HepG2 (cell line): ENCODE results near the gene NUDT7. TPM values are rescaled to one million over a fixed set of nuclear protein-coding genes. Genes with fewer than 3 reads are reported as not detected.

Experiments used
- ATAC-seq: fragments of 200-7000 bp; cut with Tn5 transposase; 3 replicates; pipeline ENCODE4 v1.9.1; 2020; ENCODE audit warnings: mild to moderate bottlenecking, moderate library complexity
- BruUV-seq: library from RNA; stranded (reverse); fragments of 400-500 nt; replicated peaks from 2 replicates; lab custom pipeline; 2021; lab: Mats Ljungman, UMichigan
- CTCF ChIA-PET: fragments of 300-600 bp; formaldehyde crosslinking; extraction: SDS; loops from one replicate; lab custom pipeline; 2021; ENCODE audit warnings: low total read pairs, inconsistent platforms, low intra/inter-chr PET ratio; lab: Yijun Ruan, JAX
- POLR2A ChIA-PET: fragments of 350-600 bp; sonication (Branson Sonifier 250); formaldehyde crosslinking; loops from one replicate; lab custom pipeline; 2020; ENCODE audit warnings: antibody characterized with exemption, inconsistent platforms; lab: Yijun Ruan, JAX
- DNase-seq: peaks from one replicate; pipeline ENCODE4 v3.0.0-alpha.2; 2015; ENCODE audit warnings: low spot score
- FAIRE-seq: peaks from 3 replicates; lab custom pipeline; 2011; peaks lifted over from hg19 to GRCh38; lab: Jason Lieb, UNC
- H2AFZ ChIP-seq: one replicate; pipeline ENCODE4 v1.6.1; 2011; ENCODE audit warnings: low read length, inconsistent platforms
- H3K27ac ChIP-seq: fragments of 300-600 bp; 3 replicates; pipeline ENCODE4 v1.8.0; 2011; ENCODE audit warnings: mixed run types, mild to moderate bottlenecking, mixed read lengths, low read length, inconsistent platforms; ENCODE audit not compliant: insufficient read depth; ENCODE audit errors: extremely low read length
- H3K27me3 ChIP-seq, 2 experiments: fragments of 200-600 bp in 1 of 2; 2 replicates in 1 of 2; 3 replicates in 1 of 2; pipeline versions ENCODE4 v1.6.0 to v1.8.0; 2011; ENCODE audit warnings: low read length in 2 of 2, mild to moderate bottlenecking in 2 of 2, moderate library complexity in 2 of 2, inconsistent platforms in 1 of 2; ENCODE audit not compliant: insufficient read depth in 2 of 2, control insufficient read depth in 1 of 2
- H3K36me3 ChIP-seq, 2 experiments: fragments of 200-600 bp in 1 of 2; replicated peaks in 1 of 2; 2 replicates in 1 of 2; 3 replicates in 1 of 2; pipeline versions ENCODE4 v1.5.1 to v1.8.0; 2011; ENCODE audit warnings: low read length in 2 of 2, inconsistent platforms in 1 of 2; ENCODE audit not compliant: insufficient read depth in 2 of 2, control insufficient read depth in 1 of 2
- H3K4me1 ChIP-seq: 2 replicates; pipeline ENCODE4 v1.5.1; 2012; ENCODE audit warnings: low read length, inconsistent platforms; ENCODE audit not compliant: insufficient read depth
- H3K4me2 ChIP-seq: 2 replicates; pipeline ENCODE4 v1.6.0; 2011; ENCODE audit warnings: low read depth, low read length, inconsistent platforms
- H3K4me3 ChIP-seq, 3 experiments: fragments of 200-600 bp in 1 of 3; sonication (generic), shearing (Covaris generic) in 1 of 3; replicated peaks in 1 of 3; 2 replicates each; pipeline ENCODE4 v1.5.1; 2011 to 2016; ENCODE audit warnings: low read length in 3 of 3, inconsistent platforms in 2 of 3, low read depth in 2 of 3, mild to moderate bottlenecking in 2 of 3, control low read depth in 1 of 3, mixed read lengths in 1 of 3; ENCODE audit not compliant: insufficient read depth in 1 of 3
- H3K79me2 ChIP-seq: one replicate; pipeline ENCODE4 v1.6.1; 2011; ENCODE audit warnings: low read length, inconsistent platforms; ENCODE audit not compliant: insufficient read depth
- H3K9ac ChIP-seq: 2 replicates; pipeline ENCODE4 v1.6.0; 2011; ENCODE audit warnings: mild to moderate bottlenecking, low read depth, low read length, inconsistent platforms; ENCODE audit not compliant: insufficient read depth
- H3K9me3 ChIP-seq: 2 replicates; pipeline ENCODE4 v1.5.1; 2012; ENCODE audit warnings: mild to moderate bottlenecking, low read length
- H4K20me1 ChIP-seq: 2 replicates; pipeline ENCODE4 v1.6.0; 2011; ENCODE audit warnings: inconsistent platforms, mild to moderate bottlenecking, low read length, moderate library complexity; ENCODE audit not compliant: insufficient read depth
- AHDC1 ChIP-seq: sonication (generic); formaldehyde crosslinking; IDR thresholded peaks from 2 replicates; pipeline ENCODE4 v1.5.1; 2020; ENCODE audit warnings: mild to moderate bottlenecking, missing genetic modification reagents, borderline replicate concordance
- FOXA3 ChIP-seq: IDR thresholded peaks from 2 replicates; pipeline ENCODE4 v1.6.1; 2016; ENCODE audit warnings: missing genetic modification reagents, missing compliant biosample characterization
- HNRNPH1 ChIP-seq: fragments of 200-400 bp; formaldehyde crosslinking; optimal IDR thresholded peaks from 2 replicates; pipeline ENCODE3; 2017; ENCODE audit warnings: mild to moderate bottlenecking, low read depth, low read length
- MAZ ChIP-seq, 2 experiments: sonication (generic) in 1 of 2; formaldehyde crosslinking in 1 of 2; IDR thresholded peaks; 2 replicates each; pipeline versions ENCODE4 v1.5.0 to v1.6.1; 2012 to 2020; ENCODE audit warnings: low read depth in 2 of 2, mild to moderate bottlenecking in 2 of 2, borderline replicate concordance in 1 of 2, improper control_type of control experiment in 1 of 2, low read length in 1 of 2, missing genetic modification reagents in 1 of 2, moderate library complexity in 1 of 2
- MIER2 ChIP-seq: IDR thresholded peaks from 2 replicates; pipeline ENCODE4 v1.6.1; 2016; ENCODE audit warnings: missing biosample characterization, missing genetic modification reagents
- NR2F1 ChIP-seq, 2 experiments: fragments of 450-650 bp in 1 of 2; formaldehyde crosslinking in 1 of 2; IDR thresholded peaks; 2 replicates each; pipeline versions ENCODE4 v1.5.0 to v1.6.1; 2016 to 2020; ENCODE audit warnings: mild to moderate bottlenecking in 1 of 2, missing compliant biosample characterization in 1 of 2, missing genetic modification reagents in 1 of 2, moderate library complexity in 1 of 2
- PBX2 ChIP-seq: IDR thresholded peaks from 2 replicates; pipeline ENCODE4 v1.6.1; 2016; ENCODE audit warnings: control low read depth
- SMC3 ChIP-seq: IDR thresholded peaks from 2 replicates; pipeline ENCODE4 v1.6.1; 2011; ENCODE audit warnings: low read length, improper control_type of control experiment
- TBX3 ChIP-seq: fragments of 450-650 bp; IDR thresholded peaks from 2 replicates; pipeline ENCODE4 v1.6.1; 2017; ENCODE audit warnings: antibody characterized with exemption, mild to moderate bottlenecking, inconsistent platforms, borderline replicate concordance
- ZMYM3 ChIP-seq: sonication (generic); formaldehyde crosslinking; IDR thresholded peaks from 2 replicates; pipeline ENCODE4 v1.5.1; 2020; ENCODE audit warnings: mild to moderate bottlenecking, missing genetic modification reagents
- ZNF263 ChIP-seq: sonication (generic); formaldehyde crosslinking; IDR thresholded peaks from 2 replicates; pipeline ENCODE4 v1.4.0; 2020; ENCODE audit warnings: missing genetic modification reagents
- ZNF276 ChIP-seq: sonication (generic); formaldehyde crosslinking; IDR thresholded peaks from 2 replicates; pipeline ENCODE4 v1.4.0; 2020; ENCODE audit warnings: mild to moderate bottlenecking, low read depth, missing genetic modification reagents
- WGBS: methylation state at CpG from one replicate; pipeline ENCODE4 v1.1.6; 2017; ENCODE audit warnings: low lambda C conversion rate; 5-methylcytosine and 5-hydroxymethylcytosine counted together
- in situ Hi-C: cut with HindIII; loops from 2 replicates; pipeline ENCODE4 v1.10.0; 2017; ENCODE audit warnings: low pct_unique_long_range_greater_than_20kb; ENCODE audit not compliant: extremely low pct_ligation_motif_present
- intact Hi-C: fragments of 100-400 bp; cut with micrococcal nuclease; formaldehyde crosslinking; loops from one replicate; pipeline ENCODE4 v1.10.0; 2022; ENCODE audit not compliant: unreplicated experiment
- polyA plus RNA-seq, 8 experiments: library from polyadenylated mRNA; depleted of rRNA in 3 of 8; stranded (reverse) in 7 of 8; unstranded in 1 of 8; fragments of >200 nt; fragmentation: Illumina TruSeq in 4 of 8; extraction: Trizol in 4 of 8; gene quantifications; 2 replicates each; pipeline versions ENCODE4 v1.2.1 to v1.2.3, GENCODE V29; 2011 to 2016; ENCODE audit warnings: low read depth in 4 of 8, missing spikeins in 1 of 8, mixed read lengths in 1 of 8; ENCODE audit not compliant: insufficient read depth in 1 of 8
- total RNA-seq, 5 experiments: library from RNA; depleted of rRNA; stranded (reverse); fragments of >200 nt; fragmentation: Illumina TruSeq; extraction: Trizol; gene quantifications; 2 replicates each; pipeline ENCODE4 v1.2.3, GENCODE V29; 2016; ENCODE audit warnings: low read depth in 1 of 5

Gene NUDT7
- total and polyA plus RNA-seq, 2 of the 13 experiments (the other 11 are each of a cell fraction or from before 2014, with no cell fraction given): 14.3 to 23.9 TPM

- Histone ChIP-seq H3K9me3 (no peaks in the 10 kb centered on the region), H3K27ac (peak overlapping the region; percentile 66), H3K9ac (peak overlapping the region; percentile 66), H3K27me3 (no peaks in the 10 kb centered on the region; a peak in 1 of 5 replicates), H3K4me3 (peak overlapping the region; percentile 20 to 69 (median 53); a peak in 5 of 6 replicates), H4K20me1 (no peaks in the 10 kb centered on the region), H3K36me3 (no peaks in the 10 kb centered on the region), H2AFZ (peak overlapping the region; percentile 91), H3K4me1 (peaks cover 34% of the 10 kb centered on the region), H3K79me2 (no peaks in the 10 kb centered on the region), H3K4me2 (peak overlapping the region; percentile 93)
- DNase-seq (no peak), ATAC-seq (peak; percentile 9), FAIRE-seq (no peak)
- 42% methylated on average over 12 of the region's 12 CpGs for WGBS
- in situ Hi-C loops (no loop called here), intact Hi-C loops (loop anchor here (1.0 to 2.0 kb wide), 4 partner anchors 15 to 60 kb away; no protein-coding TSS in a partner anchor)
- BruUV-seq: TSS peak; percentile 68
- ChIA-PET CTCF (interaction anchor here (1.3 kb wide), 1 partner anchor 61 kb away, joined by 3 read pairs; no protein-coding TSS in a partner anchor), POLR2A (interaction anchor here (0.6 to 3.1 kb wide), 14 partner anchors 10 to 412 kb away, joined by 3 to 21 read pairs (median 6); partner anchors contain the start of gene WWOX)
- TF ChIP-seq PBX2 (CRISPR knock-in tag): no peak
- no peak for TF ChIP-seq ZNF276 (CRISPR knock-in tag)
- TF ChIP-seq NR2F1 (CRISPR knock-in tag; IDR thresholded peaks at IDR 0.05): no peak
- no peak for TF ChIP-seq MAZ (IDR thresholded peaks at IDR 0.05; ENCODE audit: borderline replicate concordance, low read depth, low read length)
- no peak for TF ChIP-seq MAZ (CRISPR knock-in tag; IDR thresholded peaks at IDR 0.05; ENCODE audit: low read depth)
- TF ChIP-seq TBX3: no peak
- no peak for TF ChIP-seq HNRNPH1
- TF ChIP-seq MIER2: 0 out of 2 replicates have a peak, but pooled peaks have one; percentile 23
- TF ChIP-seq FOXA3 (CRISPR knock-in tag): 0 out of 2 replicates have a peak, but pooled peaks have one; percentile 20
- TF ChIP-seq AHDC1: no peak
- TF ChIP-seq ZMYM3 (CRISPR knock-in tag): peak; percentile 57; the same call in 1 of the 2 replicates
- TF ChIP-seq SMC3: no peak
- no peak for TF ChIP-seq ZNF263 (CRISPR knock-in tag)
Observed at GRCh38 chr16:77721752-77722308, 484 bp upstream of the NUDT7 start.
